T-helper 2 cell treated with Interferon-gamma antibody and Interleukin-4, amounts not matched to agents 5 μg/mL and 100 μg/mL, for 36 hours (primary cell): ENCODE results near the gene RTF2.

Experiments
- DNase-seq: peaks from one replicate; pipeline ENCODE4 v3.0.0; 2021; ENCODE audit warnings: low spot score
- H3K27ac Mint-ChIP-seq: one replicate; pipeline ENCODE4 v1.8.0; 2021; ENCODE audit warnings: mild to moderate bottlenecking, mixed read lengths
- H3K27me3 Mint-ChIP-seq: one replicate; pipeline ENCODE4 v1.8.0; 2021; ENCODE audit warnings: low read depth, mixed read lengths
- H3K36me3 Mint-ChIP-seq: one replicate; pipeline ENCODE4 v1.8.0; 2021; ENCODE audit warnings: low read depth, mixed read lengths
- H3K4me1 Mint-ChIP-seq: one replicate; pipeline ENCODE4 v1.8.0; 2021; ENCODE audit warnings: low read depth, mixed read lengths
- H3K4me3 Mint-ChIP-seq: one replicate; pipeline ENCODE4 v1.8.0; 2022; ENCODE audit warnings: mild to moderate bottlenecking, moderate library complexity, mixed read lengths
- H3K9me3 Mint-ChIP-seq: one replicate; pipeline ENCODE4 v1.8.0; 2021; ENCODE audit warnings: mixed read lengths

RTF2 gene

GRCh38 chr20:56468316-56469076, at the start of gene RTF2:
RTF2 (plus strand) TSS chr20:56468627; CDS start chr20:56468698, 71 bp downstream.
- no peaks in the 10 kb centered on the region for H3K9me3 Mint-ChIP-seq
- peak within 1 kb of the TSS; percentile 99 for H3K4me3 Mint-ChIP-seq
- H3K27me3 Mint-ChIP-seq: no peaks in the 10 kb centered on the region
- peak; percentile 97 for DNase-seq
- H3K4me1 Mint-ChIP-seq: peaks cover 29% of the 10 kb centered on the region
- peak within 1 kb of the TSS; percentile 99 for H3K27ac Mint-ChIP-seq
- H3K36me3 Mint-ChIP-seq: peaks cover 14% of the 10 kb centered on the region

DNA sequence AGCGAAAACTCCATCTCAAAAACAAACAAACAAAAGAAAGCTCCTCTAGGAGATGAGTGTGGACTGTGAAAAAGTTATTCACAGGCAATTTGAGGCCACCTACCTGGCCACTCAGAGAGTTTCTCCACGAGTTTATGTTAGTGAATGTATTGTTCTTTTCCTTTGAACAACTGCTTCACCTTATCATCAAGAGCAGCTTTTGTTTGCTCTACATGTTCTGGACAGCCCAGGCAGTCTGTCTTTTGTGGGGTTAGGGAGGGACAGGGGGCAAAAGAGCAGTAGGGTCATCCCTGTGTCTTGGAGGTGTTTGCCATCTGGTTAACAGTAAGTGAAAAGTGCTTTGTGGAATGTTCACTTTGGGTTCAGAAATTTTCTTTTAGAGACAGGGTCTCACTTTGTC, 48.4 kb upstream of the RTF2 start:
- peaks cover 12% of the 10 kb centered on the region for H3K36me3 Mint-ChIP-seq
- DNase-seq: no peak
- H3K27me3 Mint-ChIP-seq: no peaks in the 10 kb centered on the region
- H3K4me3 Mint-ChIP-seq: no peak overlapping the region
- H3K27ac Mint-ChIP-seq: no peak overlapping the region
- peaks cover 42% of the 10 kb centered on the region for H3K4me1 Mint-ChIP-seq
- H3K9me3 Mint-ChIP-seq: no peaks in the 10 kb centered on the region

GRCh38 chr20:56420940-56421688, 47.3 kb upstream of the RTF2 start:
- H3K27ac Mint-ChIP-seq: no peak overlapping the region
- no peak for DNase-seq
- peak overlapping the region; percentile 7 for H3K4me3 Mint-ChIP-seq
- no peaks in the 10 kb centered on the region for H3K27me3 Mint-ChIP-seq
- H3K36me3 Mint-ChIP-seq: peaks cover 12% of the 10 kb centered on the region
- H3K9me3 Mint-ChIP-seq: no peaks in the 10 kb centered on the region
- H3K4me1 Mint-ChIP-seq: peaks cover 41% of the 10 kb centered on the region

- DNase-seq: no peak
- Mint-ChIP-seq H3K36me3 (peaks cover 12% of the 10 kb centered on the region), H3K27me3 (no peaks in the 10 kb centered on the region), H3K4me3 (no peak overlapping the region), H3K27ac (peak overlapping the region; percentile 39), H3K4me1 (peaks cover 39% of the 10 kb centered on the region), H3K9me3 (no peaks in the 10 kb centered on the region)
Measured at GRCh38 chr20:56422076-56422823, 46.2 kb upstream of the RTF2 start.

- no peak overlapping the region for H3K27ac Mint-ChIP-seq
- H3K27me3 Mint-ChIP-seq: no peaks in the 10 kb centered on the region
- no peak for DNase-seq
- H3K4me3 Mint-ChIP-seq: no peak overlapping the region
- H3K4me1 Mint-ChIP-seq: peaks cover 39% of the 10 kb centered on the region
- H3K9me3 Mint-ChIP-seq: no peaks in the 10 kb centered on the region
- peaks cover 14% of the 10 kb centered on the region for H3K36me3 Mint-ChIP-seq
Measured at GRCh38 chr20:56422824-56423189, 45.6 kb upstream of the RTF2 start.

- no peak overlapping the region for H3K4me3 Mint-ChIP-seq
- H3K27me3 Mint-ChIP-seq: no peaks in the 10 kb centered on the region
- no peak overlapping the region for H3K27ac Mint-ChIP-seq
- no peaks in the 10 kb centered on the region for H3K9me3 Mint-ChIP-seq
- H3K4me1 Mint-ChIP-seq: peaks cover 38% of the 10 kb centered on the region
- DNase-seq: no peak
- H3K36me3 Mint-ChIP-seq: peaks cover 17% of the 10 kb centered on the region
Measured at GRCh38 chr20:56423211-56423610, 45.2 kb upstream of the RTF2 start.

- H3K27me3 Mint-ChIP-seq: no peaks in the 10 kb centered on the region
- peaks cover 16% of the 10 kb centered on the region for H3K36me3 Mint-ChIP-seq
- H3K9me3 Mint-ChIP-seq: no peaks in the 10 kb centered on the region
- DNase-seq: no peak
- H3K4me1 Mint-ChIP-seq: peaks cover 34% of the 10 kb centered on the region
- no peak overlapping the region for H3K4me3 Mint-ChIP-seq
- no peak overlapping the region for H3K27ac Mint-ChIP-seq
Measured at GRCh38 chr20:56423886-56424285, 44.5 kb upstream of the RTF2 start.

DNA sequence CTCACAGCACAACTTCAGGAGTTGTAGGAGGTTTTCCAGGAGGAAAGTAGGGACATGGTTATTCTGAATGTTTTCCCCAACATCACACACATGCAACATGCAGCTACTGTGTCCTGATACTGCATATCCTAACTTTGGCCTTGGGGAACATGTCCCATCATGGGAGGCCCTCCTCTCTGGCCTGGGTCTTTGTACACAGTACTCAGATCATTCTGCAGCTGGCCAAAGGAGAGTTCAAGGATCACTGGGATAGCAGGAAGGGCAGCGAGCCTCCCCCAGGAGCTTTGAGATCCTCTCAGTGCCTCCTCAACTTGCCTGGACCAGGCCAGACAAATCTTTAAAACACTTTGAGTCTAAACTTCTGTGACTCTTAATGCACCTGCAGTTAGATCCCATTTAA, 43.5 kb upstream of the RTF2 start:
- no peak for DNase-seq
- H3K9me3 Mint-ChIP-seq: peaks cover 8% of the 10 kb centered on the region
- H3K27ac Mint-ChIP-seq: no peak overlapping the region
- H3K36me3 Mint-ChIP-seq: peaks cover 21% of the 10 kb centered on the region
- no peak overlapping the region for H3K4me3 Mint-ChIP-seq
- no peaks in the 10 kb centered on the region for H3K27me3 Mint-ChIP-seq
- peaks cover 41% of the 10 kb centered on the region for H3K4me1 Mint-ChIP-seq

- H3K27me3 Mint-ChIP-seq: no peaks in the 10 kb centered on the region
- peaks cover 8% of the 10 kb centered on the region for H3K9me3 Mint-ChIP-seq
- H3K4me1 Mint-ChIP-seq: peaks cover 43% of the 10 kb centered on the region
- no peak overlapping the region for H3K27ac Mint-ChIP-seq
- no peak overlapping the region for H3K4me3 Mint-ChIP-seq
- peaks cover 23% of the 10 kb centered on the region for H3K36me3 Mint-ChIP-seq
- DNase-seq: no peak
Measured at GRCh38 chr20:56426026-56426425, 42.4 kb upstream of the RTF2 start.

DNA sequence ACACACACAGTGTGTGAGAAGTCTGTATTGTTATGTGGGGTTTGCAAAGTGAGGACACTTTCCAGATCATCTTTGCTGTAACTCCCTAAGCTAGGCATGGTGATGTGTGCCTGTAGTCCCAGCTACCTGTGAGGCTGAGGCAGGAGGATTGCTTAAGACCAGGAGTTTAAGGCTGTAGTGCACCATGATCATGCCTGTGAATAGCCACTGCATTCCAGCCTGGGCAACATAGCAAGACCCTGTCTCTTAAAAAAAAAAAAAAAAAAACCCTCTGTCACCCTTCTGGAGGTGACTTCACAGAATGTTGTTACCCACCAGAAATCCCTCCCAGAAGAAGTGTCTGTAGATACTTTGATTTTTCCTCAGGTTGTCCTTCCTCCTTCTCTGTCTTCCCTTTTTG, 41.5 kb upstream of the RTF2 start:
- Mint-ChIP-seq H3K36me3 (peaks cover 22% of the 10 kb centered on the region), H3K27me3 (no peaks in the 10 kb centered on the region), H3K9me3 (peaks cover 8% of the 10 kb centered on the region), H3K4me1 (peaks cover 40% of the 10 kb centered on the region), H3K27ac (no peak overlapping the region), H3K4me3 (no peak overlapping the region)
- no peak for DNase-seq

- Mint-ChIP-seq H3K36me3 (peaks cover 18% of the 10 kb centered on the region), H3K9me3 (peaks cover 8% of the 10 kb centered on the region), H3K27me3 (no peaks in the 10 kb centered on the region), H3K27ac (peak overlapping the region; percentile 41), H3K4me3 (no peak overlapping the region), H3K4me1 (peaks cover 31% of the 10 kb centered on the region)
- DNase-seq: no peak
Measured at GRCh38 chr20:56427797-56428196, 40.6 kb upstream of the RTF2 start.

- Mint-ChIP-seq H3K9me3 (peaks cover 8% of the 10 kb centered on the region), H3K27me3 (no peaks in the 10 kb centered on the region), H3K36me3 (peaks cover 21% of the 10 kb centered on the region), H3K4me1 (peaks cover 26% of the 10 kb centered on the region), H3K27ac (no peak overlapping the region), H3K4me3 (no peak overlapping the region)
- no peak for DNase-seq
Measured at GRCh38 chr20:56428410-56428809, 40.0 kb upstream of the RTF2 start.

DNA sequence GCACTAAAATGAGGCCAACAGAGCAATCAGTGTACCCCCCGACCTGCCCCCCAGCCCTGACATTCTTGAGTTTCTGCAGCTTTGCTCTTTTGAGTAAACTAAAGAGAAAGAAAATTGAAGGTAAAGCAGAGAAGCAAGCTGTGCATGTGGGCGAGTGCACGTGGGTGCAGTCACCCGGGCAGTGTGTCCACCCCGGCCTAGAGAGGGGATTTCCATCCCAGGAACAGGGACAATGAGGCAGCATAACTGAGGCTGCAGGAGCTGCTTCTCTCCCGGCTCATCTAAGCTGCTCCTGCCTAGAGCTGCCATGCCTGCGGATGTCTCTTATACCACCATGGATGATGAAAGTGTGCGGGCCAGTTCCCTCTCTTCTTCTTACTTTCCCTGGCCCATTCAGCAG, 39.5 kb upstream of the RTF2 start:
- Mint-ChIP-seq H3K4me1 (peaks cover 28% of the 10 kb centered on the region), H3K9me3 (peaks cover 8% of the 10 kb centered on the region), H3K36me3 (peaks cover 22% of the 10 kb centered on the region), H3K27me3 (no peaks in the 10 kb centered on the region), H3K27ac (peak overlapping the region; percentile 91), H3K4me3 (peak overlapping the region; percentile 77)
- DNase-seq: no peak

GRCh38 chr20:56429502-56429901, 38.9 kb upstream of the RTF2 start:
- peak; percentile 43 for DNase-seq
- Mint-ChIP-seq H3K9me3 (peaks cover 8% of the 10 kb centered on the region), H3K4me1 (peaks cover 29% of the 10 kb centered on the region), H3K27ac (peak overlapping the region; percentile 91), H3K36me3 (peaks cover 26% of the 10 kb centered on the region), H3K4me3 (peak overlapping the region; percentile 77), H3K27me3 (no peaks in the 10 kb centered on the region)
